MM.1S (cell line): ENCODE data around the gene APOL5.

Experiments
- DNase-seq: peaks from one replicate; pipeline ENCODE4 v3.0.0-alpha.2; 2015
- H2AFZ ChIP-seq: fragments of 300-600 bp; sonication (generic); 2 replicates; pipeline ENCODE4 v1.6.0; 2016; ENCODE audit warnings: antibody characterized with exemption, low read length
- H3F3A ChIP-seq: fragments of 300-600 bp; sonication (generic); 2 replicates; pipeline ENCODE4 v1.6.1; 2016; ENCODE audit warnings: mild to moderate bottlenecking, antibody characterized with exemption, low read length, moderate library complexity, mixed read lengths; ENCODE audit not compliant: insufficient read depth
- H3K27ac ChIP-seq: fragments of 300-600 bp; sonication (generic); 2 replicates; pipeline ENCODE4 v1.5.1; 2016; ENCODE audit warnings: mild to moderate bottlenecking, low read length
- H3K27me3 ChIP-seq: fragments of 300-600 bp; sonication (generic); replicated peaks from 2 replicates; pipeline ENCODE4 v1.6.0; 2016; ENCODE audit warnings: low read length; ENCODE audit not compliant: insufficient read depth
- H3K36me3 ChIP-seq: fragments of 300-600 bp; sonication (generic); replicated peaks from 2 replicates; pipeline ENCODE4 v1.6.1; 2016; ENCODE audit warnings: mild to moderate bottlenecking, low read length, mixed read lengths; ENCODE audit not compliant: insufficient read depth
- H3K4me1 ChIP-seq: fragments of 300-600 bp; sonication (generic); 2 replicates; pipeline ENCODE4 v1.6.1; 2016; ENCODE audit warnings: low read length, mixed read lengths
- H3K4me2 ChIP-seq: fragments of 300-600 bp; sonication (generic); 2 replicates; pipeline ENCODE4 v1.6.0; 2016; ENCODE audit warnings: low read depth, low read length
- H3K4me3 ChIP-seq: fragments of 300-600 bp; sonication (generic); 2 replicates; pipeline ENCODE4 v1.5.1; 2016; ENCODE audit warnings: low read length, mixed read lengths
- H3K79me2 ChIP-seq: fragments of 300-600 bp; sonication (generic); 2 replicates; pipeline ENCODE4 v1.6.1; 2016; ENCODE audit warnings: mixed run types, low read length, mixed read lengths
- H3K9ac ChIP-seq: fragments of 300-600 bp; sonication (generic); 2 replicates; pipeline ENCODE4 v1.6.1; 2016; ENCODE audit warnings: low read length, mixed read lengths
- H3K9me2 ChIP-seq: fragments of 300-600 bp; sonication (generic); replicated peaks from 2 replicates; pipeline ENCODE4 v1.6.1; 2016; ENCODE audit warnings: mild to moderate bottlenecking, low read length, mixed read lengths; ENCODE audit not compliant: insufficient read depth
- H3K9me3 ChIP-seq: fragments of 300-600 bp; sonication (generic); replicated peaks from 2 replicates; pipeline ENCODE4 v1.6.1; 2016; ENCODE audit warnings: mild to moderate bottlenecking, low read length, mixed read lengths; ENCODE audit not compliant: insufficient read depth
- H4K20me1 ChIP-seq: fragments of 300-600 bp; sonication (generic); 2 replicates; pipeline ENCODE4 v1.6.1; 2016; ENCODE audit warnings: mild to moderate bottlenecking, low read length, moderate library complexity, mixed read lengths; ENCODE audit not compliant: insufficient read depth
- CTCF ChIP-seq: fragments of 300-600 bp; sonication (generic); IDR thresholded peaks from 2 replicates; pipeline ENCODE4 v1.5.1; 2016; ENCODE audit warnings: antibody characterized with exemption, low read length, mixed read lengths
- EZH2 ChIP-seq: fragments of 300-600 bp; sonication (generic); optimal IDR thresholded peaks from 2 replicates; pipeline ENCODE3; 2017; ENCODE audit warnings: low read depth, mild to moderate bottlenecking, antibody characterized with exemption, low read length, mixed read lengths
- EZH2phosphoT487 ChIP-seq: fragments of 300-600 bp; sonication (generic); IDR thresholded peaks from 2 replicates; pipeline ENCODE4 v1.6.1; 2018; ENCODE audit warnings: antibody characterized with exemption, low read length

The APOL5 gene

GRCh38 chr22:35708917-35709316 lies 8.8 kb upstream of the APOL5 start:
- Histone ChIP-seq H3K9me2 (no peaks in the 10 kb centered on the region), H3K4me2 (no peak overlapping the region), H3F3A (no peaks in the 10 kb centered on the region), H3K27ac (no peak overlapping the region), H3K36me3 (no peaks in the 10 kb centered on the region), H3K4me1 (no peaks in the 10 kb centered on the region), H3K27me3 (no peaks in the 10 kb centered on the region), H2AFZ (no peak overlapping the region), H3K79me2 (no peaks in the 10 kb centered on the region), H3K9ac (no peak overlapping the region), H4K20me1 (no peaks in the 10 kb centered on the region), H3K9me3 (no peaks in the 10 kb centered on the region), H3K4me3 (no peak overlapping the region)
- TF ChIP-seq EZH2phosphoT487 (no peak), EZH2 (no peak), CTCF (no peak)
- DNase-seq, result no peak

- H4K20me1 ChIP-seq, result no peaks in the 10 kb centered on the region
Measured at GRCh38 chr22:35711336-35711735, 6.3 kb upstream of the APOL5 start.

GRCh38 chr22:35712672-35713071 lies 5.0 kb upstream of the APOL5 start:
- Histone ChIP-seq H3K36me3 (no peaks in the 10 kb centered on the region), H3K79me2 (no peaks in the 10 kb centered on the region), H3K4me3 (no peak overlapping the region), H3K4me2 (no peak overlapping the region), H3K4me1 (no peaks in the 10 kb centered on the region), H3F3A (no peaks in the 10 kb centered on the region), H3K9me3 (no peaks in the 10 kb centered on the region), H3K27me3 (no peaks in the 10 kb centered on the region), H2AFZ (no peak overlapping the region), H3K9ac (no peak overlapping the region), H3K27ac (no peak overlapping the region), H4K20me1 (no peaks in the 10 kb centered on the region), H3K9me2 (no peaks in the 10 kb centered on the region)
- TF ChIP-seq CTCF (no peak), EZH2phosphoT487 (no peak), EZH2 (no peak)
- DNase-seq, result no peak

More at GRCh38 chr22:35711336-35711735, 6.3 kb upstream of the APOL5 start:
- TF ChIP-seq EZH2phosphoT487 (no peak), CTCF (no peak), EZH2 (no peak)
- no peak overlapping the region for H3K4me3 ChIP-seq
- no peak overlapping the region for H3K9ac ChIP-seq
- H3K27me3 ChIP-seq, result no peaks in the 10 kb centered on the region
- no peaks in the 10 kb centered on the region for H3K4me1 ChIP-seq
- no peaks in the 10 kb centered on the region for H3K79me2 ChIP-seq
- no peak overlapping the region for H3K4me2 ChIP-seq
- no peak overlapping the region for H2AFZ ChIP-seq
- no peak overlapping the region for H3K27ac ChIP-seq
- no peaks in the 10 kb centered on the region for H3K9me2 ChIP-seq
- H3K9me3 ChIP-seq, result no peaks in the 10 kb centered on the region
- DNase-seq, result no peak
- no peaks in the 10 kb centered on the region for H3K36me3 ChIP-seq
- no peaks in the 10 kb centered on the region for H3F3A ChIP-seq
